Stimulated activated CD8-positive, alpha-beta memory T cell treated with anti-CD3 and anti-CD28 coated beads, Interleukin-7, amount 100 ng/mL, for 4 hours (primary cell): ENCODE data around the gene LINC00237.

Experiments
- DNase-seq, 2 donors: peaks; one replicate each; pipeline ENCODE4 v3.0.0-alpha.2; 2020; ENCODE audit warnings: low read depth in 2 of 2

Gene LINC00237

GRCh38 chr20:21106171-21107017 is at the start of gene LINC00237:
Gene LINC00237 (minus strand): TSS chr20:21106358.
- DNase-seq = no peak

- DNase-seq = no peak
These were observed 49.1 kb upstream of the LINC00237 start for GRCh38 chr20:21155268-21155667.

- DNase-seq = no peak
These were observed 48.5 kb upstream of the LINC00237 start for GRCh38 chr20:21154692-21155091.

- no peak for DNase-seq
These were observed 45.6 kb upstream of the LINC00237 start for GRCh38 chr20:21151791-21152190.

- no peak for DNase-seq
These were observed 43.2 kb upstream of the LINC00237 start for GRCh38 chr20:21149344-21149743.

GRCh38 chr20:21147593-21147992 is 41.4 kb upstream of the LINC00237 start:
- DNase-seq = no peak

GRCh38 chr20:21146215-21146614 is 40.1 kb upstream of the LINC00237 start:
- DNase-seq = no peak

GRCh38 chr20:21145424-21145823 is 39.3 kb upstream of the LINC00237 start:
- DNase-seq = no peak

GRCh38 chr20:21143194-21143890 is 37.2 kb upstream of the LINC00237 start:
- no peak for DNase-seq

GRCh38 chr20:21141825-21142224 is 35.7 kb upstream of the LINC00237 start:
- DNase-seq = no peak

GRCh38 chr20:21139881-21140566 is 33.9 kb upstream of the LINC00237 start:
- DNase-seq = no peak

- DNase-seq = no peak
These were observed 30.9 kb upstream of the LINC00237 start for GRCh38 chr20:21137078-21137477.

GRCh38 chr20:21136015-21136732 is 30.0 kb upstream of the LINC00237 start:
- no peak for DNase-seq

- DNase-seq = no peak
These were observed 28.8 kb upstream of the LINC00237 start for GRCh38 chr20:21134883-21135493.

- no peak for DNase-seq
These were observed 27.9 kb upstream of the LINC00237 start for GRCh38 chr20:21133917-21134622.

- DNase-seq = no peak
These were observed 27.2 kb upstream of the LINC00237 start for GRCh38 chr20:21133404-21133803.

- no peak for DNase-seq
These were observed 23.7 kb upstream of the LINC00237 start for GRCh38 chr20:21129861-21130260.

GRCh38 chr20:21127201-21127981 is 21.2 kb upstream of the LINC00237 start:
- no peak for DNase-seq

- no peak for DNase-seq
These were observed 20.4 kb upstream of the LINC00237 start for GRCh38 chr20:21126581-21126870.
